RWPE1 (cell line): ENCODE measurements around the gene SGO2.

Experiments
- CTCF ChIA-PET: fragments of 350-600 bp; sonication (Branson Sonifier 250); formaldehyde crosslinking; extraction: SDS; loops from one replicate; lab custom pipeline; 2021; lab: Yijun Ruan, JAX
- POLR2A ChIA-PET: fragments of 400-600 bp; formaldehyde crosslinking; extraction: SDS; loops from one replicate; lab custom pipeline; 2020; ENCODE audit warnings: antibody characterized with exemption; ENCODE audit not compliant: low non-redundant PET; lab: Yijun Ruan, JAX
- DNase-seq: peaks from one replicate; pipeline ENCODE4 v3.0.0; 2012; ENCODE audit warnings: low spot score
- H3K27ac ChIP-seq: fragments of 450-650 bp; 2 replicates; pipeline ENCODE4 v1.5.1; 2017
- TF ChIP-seq, protein P1 (sequence below): fragments of 450-650 bp; conservative IDR thresholded peaks from 2 replicates; pipeline ENCODE4 v1.5.1; 2017; ENCODE audit warnings: low read depth, mild to moderate bottlenecking

SGO2 gene

GRCh38 chr2:200515155-200515554 lies 10.9 kb upstream of the SGO2 start:
- CTCF ChIA-PET, result no interaction called here
- DNase-seq, result no peak
- TF ChIP-seq, protein P1, sequence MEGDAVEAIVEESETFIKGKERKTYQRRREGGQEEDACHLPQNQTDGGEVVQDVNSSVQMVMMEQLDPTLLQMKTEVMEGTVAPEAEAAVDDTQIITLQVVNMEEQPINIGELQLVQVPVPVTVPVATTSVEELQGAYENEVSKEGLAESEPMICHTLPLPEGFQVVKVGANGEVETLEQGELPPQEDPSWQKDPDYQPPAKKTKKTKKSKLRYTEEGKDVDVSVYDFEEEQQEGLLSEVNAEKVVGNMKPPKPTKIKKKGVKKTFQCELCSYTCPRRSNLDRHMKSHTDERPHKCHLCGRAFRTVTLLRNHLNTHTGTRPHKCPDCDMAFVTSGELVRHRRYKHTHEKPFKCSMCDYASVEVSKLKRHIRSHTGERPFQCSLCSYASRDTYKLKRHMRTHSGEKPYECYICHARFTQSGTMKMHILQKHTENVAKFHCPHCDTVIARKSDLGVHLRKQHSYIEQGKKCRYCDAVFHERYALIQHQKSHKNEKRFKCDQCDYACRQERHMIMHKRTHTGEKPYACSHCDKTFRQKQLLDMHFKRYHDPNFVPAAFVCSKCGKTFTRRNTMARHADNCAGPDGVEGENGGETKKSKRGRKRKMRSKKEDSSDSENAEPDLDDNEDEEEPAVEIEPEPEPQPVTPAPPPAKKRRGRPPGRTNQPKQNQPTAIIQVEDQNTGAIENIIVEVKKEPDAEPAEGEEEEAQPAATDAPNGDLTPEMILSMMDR, result no peak
- POLR2A ChIA-PET, result no interaction called here
- no peak overlapping the region for H3K27ac ChIP-seq

DNA sequence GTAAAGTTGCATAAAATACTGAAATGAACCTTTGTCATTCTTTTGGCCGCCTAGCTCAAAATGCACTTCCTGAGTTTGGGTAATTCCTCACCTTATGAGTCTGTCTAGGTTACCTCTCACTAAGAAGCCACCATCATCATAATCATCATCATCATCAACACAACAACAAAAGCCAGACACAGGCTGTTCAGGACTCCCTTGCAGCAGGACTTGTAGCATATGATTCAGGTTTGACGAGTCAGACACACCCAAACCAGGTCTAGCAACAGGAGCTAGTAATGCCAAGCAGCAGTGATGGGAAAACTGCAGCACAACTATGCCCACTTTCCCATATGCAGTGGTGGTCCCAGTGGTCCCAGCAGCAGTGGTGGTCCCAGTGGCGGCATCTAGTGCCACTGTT lies 2.8 kb upstream of the SGO2 start:
- H3K27ac ChIP-seq, result no peak overlapping the region
- ChIA-PET CTCF (interaction anchor here (0.6 to 2.4 kb wide), 3 partner anchors 14 to 614 kb away, joined by 3 to 8 read pairs (median 5); partner anchors contain the start of gene KCTD18), POLR2A (no interaction called here)
- no peak for DNase-seq
- TF ChIP-seq, protein P1, result no peak

DNA sequence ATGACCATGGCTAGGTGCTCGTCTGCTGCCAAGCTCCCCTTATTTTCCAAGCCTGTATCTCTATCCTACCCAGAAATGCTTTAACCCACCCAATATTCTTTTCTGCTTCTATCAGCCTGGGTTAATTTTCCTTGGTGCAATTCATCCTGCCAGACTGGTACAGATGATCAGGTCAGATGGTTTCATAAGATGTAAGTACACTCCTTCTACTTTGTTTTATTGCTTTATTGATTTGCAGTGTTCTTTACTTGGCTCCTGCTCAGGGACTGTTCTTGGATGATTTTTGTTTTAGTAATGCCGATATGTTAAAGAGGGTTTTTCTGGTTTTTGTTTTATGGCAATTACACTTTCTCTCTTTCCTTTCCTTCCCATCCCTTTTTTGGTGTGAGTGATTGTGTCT lies 2.4 kb upstream of the SGO2 start:
- TF ChIP-seq, protein P1, result no peak
- no peak for DNase-seq
- POLR2A ChIA-PET, result no interaction called here
- CTCF ChIA-PET, result interaction anchor here (2.4 kb wide), 1 partner anchor 14 kb away, joined by 8 read pairs; the partner anchor contains the start of gene KCTD18
- H3K27ac ChIP-seq, result no peak overlapping the region

DNA sequence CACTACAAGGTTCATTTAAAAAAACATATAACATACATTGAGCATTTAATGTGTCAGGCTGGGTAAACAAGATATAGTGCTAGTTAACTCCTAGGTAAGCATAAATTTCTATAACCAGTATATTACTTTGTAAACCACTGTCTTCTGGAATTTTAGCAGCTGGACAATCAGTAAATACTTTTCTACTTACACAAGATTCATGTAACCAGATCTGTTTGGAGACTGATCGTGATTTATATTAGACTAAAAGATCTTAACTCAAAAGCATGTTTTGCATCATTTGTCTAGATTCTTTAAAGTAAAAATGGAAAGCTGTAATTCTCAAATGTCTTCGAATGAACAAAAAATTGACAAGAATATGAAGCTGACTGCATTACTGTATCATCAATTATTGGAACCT lies 941 bp upstream of the SGO2 start:
- no peak for DNase-seq
- TF ChIP-seq, protein P1, result no peak
- ChIA-PET CTCF (interaction anchor here (0.6 to 2.4 kb wide), 3 partner anchors 16 to 656 kb away, joined by 4 to 8 read pairs (median 5); partner anchors contain the start of gene KCTD18), POLR2A (no interaction called here)
- no peak overlapping the region for H3K27ac ChIP-seq

DNA sequence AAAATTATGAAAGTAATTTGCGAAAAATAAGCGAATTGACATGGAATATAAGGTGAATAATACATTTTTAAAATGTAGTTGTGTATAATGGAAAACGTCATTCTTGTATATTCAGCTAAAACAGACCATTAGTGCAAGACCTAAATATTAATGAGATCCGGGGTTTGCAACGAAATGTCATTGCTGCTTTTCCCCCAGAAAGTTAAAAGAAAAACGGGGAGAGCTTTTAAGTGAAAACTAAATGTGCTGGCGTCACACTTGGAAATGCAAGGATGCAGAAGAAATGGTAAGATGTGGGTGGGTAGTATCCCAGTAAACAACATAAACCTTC lies 491 bp upstream of the SGO2 start:
- TF ChIP-seq, protein P1, result no peak
- H3K27ac ChIP-seq, result peak overlapping the region; percentile 88
- CTCF ChIA-PET, result interaction anchor here (0.6 to 2.4 kb wide), 3 partner anchors 16 to 655 kb away, joined by 4 to 8 read pairs (median 5); partner anchors contain the start of gene KCTD18
- no peak for DNase-seq
- POLR2A ChIA-PET, result no interaction called here

DNA sequence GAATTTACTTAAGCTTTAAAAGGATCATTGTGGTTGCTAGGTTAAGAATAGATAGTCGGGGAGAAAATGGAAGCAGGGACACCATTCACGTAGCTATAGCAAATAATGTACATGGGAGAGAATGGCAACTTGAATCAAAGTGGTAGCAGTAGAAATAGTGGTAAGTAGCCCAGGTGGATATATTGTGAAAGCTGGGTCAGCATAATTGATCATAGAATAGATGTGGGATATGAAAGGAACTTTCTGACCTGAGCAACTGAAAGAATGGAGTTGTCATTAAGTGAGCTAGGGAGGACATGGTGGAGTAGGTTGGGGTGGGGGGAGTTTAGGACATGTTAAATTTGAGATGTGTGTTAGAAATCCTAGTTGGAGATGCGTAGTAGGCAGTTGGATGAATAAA lies 2.2 kb downstream of the SGO2 start:
- POLR2A ChIA-PET, result no interaction called here
- H3K27ac ChIP-seq, result no peak overlapping the region
- TF ChIP-seq, protein P1, result no peak
- CTCF ChIA-PET, result no interaction called here
- DNase-seq, result no peak
